Measurements from ENCODE around the gene WDR90.

The WDR90 gene

DNA sequence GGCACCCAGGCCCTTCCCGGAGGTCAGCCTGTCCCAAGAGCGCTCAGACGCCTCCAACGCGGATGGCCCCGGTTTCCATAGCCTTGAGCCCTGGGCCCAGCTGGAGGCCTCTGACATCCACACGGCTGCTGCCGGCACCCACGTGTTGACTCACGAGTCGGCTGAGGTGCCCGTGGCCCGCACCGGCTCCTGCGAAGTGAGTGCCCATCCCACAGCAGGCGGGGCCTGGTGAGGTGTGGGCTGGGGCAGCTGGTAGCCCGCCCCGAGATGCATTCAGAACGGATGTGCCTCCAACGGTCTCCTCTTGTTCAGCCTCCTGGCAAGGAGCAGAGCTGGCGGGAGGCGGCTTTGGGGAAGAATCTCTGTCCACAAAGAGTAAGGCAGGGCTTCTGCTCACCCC, 2.7 kb downstream of the WDR90 start:
- no peak for DNase-seq
- TF ChIP-seq CTCF (IDR thresholded peaks at IDR 0.05; ENCODE audit: low read depth, low read length): no peak
- H3K27ac ChIP-seq: no peak overlapping the region
- no peaks in the 10 kb centered on the region for H3K9me3 ChIP-seq (ENCODE audit: severe bottlenecking)
- peaks cover 55% of the 10 kb centered on the region for H3K36me3 ChIP-seq
- H3K4me3 ChIP-seq (ENCODE audit: low read depth, low read length): no peak overlapping the region
- no peaks in the 10 kb centered on the region for H3K27me3 ChIP-seq (ENCODE audit: insufficient read depth, low read depth, severe bottlenecking)

GRCh38 chr16:652454-653305, 3.5 kb downstream of the WDR90 start:
- Histone ChIP-seq H3K27me3 (ENCODE audit: insufficient read depth, low read depth, severe bottlenecking) (no peaks in the 10 kb centered on the region), H3K36me3 (peaks cover 63% of the 10 kb centered on the region), H3K4me3 (ENCODE audit: low read depth, low read length) (no peak overlapping the region), H3K9me3 (ENCODE audit: severe bottlenecking) (no peaks in the 10 kb centered on the region), H3K27ac (no peak overlapping the region)
- TF ChIP-seq CTCF (IDR thresholded peaks at IDR 0.05; ENCODE audit: low read depth, low read length): no peak
- DNase-seq: no peak

- H3K9me3 ChIP-seq (ENCODE audit: severe bottlenecking): no peaks in the 10 kb centered on the region
- DNase-seq: no peak
- H3K36me3 ChIP-seq: peaks cover 77% of the 10 kb centered on the region
- TF ChIP-seq CTCF (IDR thresholded peaks at IDR 0.05; ENCODE audit: low read depth, low read length): no peak
- no peaks in the 10 kb centered on the region for H3K27me3 ChIP-seq (ENCODE audit: insufficient read depth, low read depth, severe bottlenecking)
- no peak overlapping the region for H3K4me3 ChIP-seq (ENCODE audit: low read depth, low read length)
- no peak overlapping the region for H3K27ac ChIP-seq
Observed at GRCh38 chr16:654034-654433, 4.9 kb downstream of the WDR90 start.

DNA sequence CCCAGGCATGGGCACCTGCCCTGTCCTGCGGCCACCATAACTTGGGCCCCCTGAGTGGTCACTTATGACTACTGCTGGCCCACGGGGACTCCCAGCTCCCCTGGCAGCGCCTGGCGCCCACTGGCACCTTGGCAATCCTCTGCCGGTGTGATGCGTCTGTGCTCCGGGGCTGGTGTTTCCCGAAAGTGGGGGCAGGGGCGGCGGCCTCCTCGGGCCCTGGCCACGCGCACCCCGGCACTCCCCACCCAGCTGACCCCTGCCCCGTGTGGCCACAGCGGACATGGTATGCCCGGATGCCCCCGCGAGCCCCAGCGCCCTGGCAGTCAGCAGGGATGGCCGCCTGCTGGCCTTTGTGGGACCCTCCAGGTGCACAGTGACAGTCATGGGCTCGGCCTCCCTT, 8.3 kb downstream of the WDR90 start:
- Histone ChIP-seq H3K4me3 (ENCODE audit: low read depth, low read length) (no peak overlapping the region), H3K36me3 (peaks cover 84% of the 10 kb centered on the region), H3K27me3 (ENCODE audit: insufficient read depth, low read depth, severe bottlenecking) (no peaks in the 10 kb centered on the region), H3K27ac (no peak overlapping the region), H3K9me3 (ENCODE audit: severe bottlenecking) (no peaks in the 10 kb centered on the region)
- TF ChIP-seq CTCF (IDR thresholded peaks at IDR 0.05; ENCODE audit: low read depth, low read length): no peak
- DNase-seq: no peak

DNA sequence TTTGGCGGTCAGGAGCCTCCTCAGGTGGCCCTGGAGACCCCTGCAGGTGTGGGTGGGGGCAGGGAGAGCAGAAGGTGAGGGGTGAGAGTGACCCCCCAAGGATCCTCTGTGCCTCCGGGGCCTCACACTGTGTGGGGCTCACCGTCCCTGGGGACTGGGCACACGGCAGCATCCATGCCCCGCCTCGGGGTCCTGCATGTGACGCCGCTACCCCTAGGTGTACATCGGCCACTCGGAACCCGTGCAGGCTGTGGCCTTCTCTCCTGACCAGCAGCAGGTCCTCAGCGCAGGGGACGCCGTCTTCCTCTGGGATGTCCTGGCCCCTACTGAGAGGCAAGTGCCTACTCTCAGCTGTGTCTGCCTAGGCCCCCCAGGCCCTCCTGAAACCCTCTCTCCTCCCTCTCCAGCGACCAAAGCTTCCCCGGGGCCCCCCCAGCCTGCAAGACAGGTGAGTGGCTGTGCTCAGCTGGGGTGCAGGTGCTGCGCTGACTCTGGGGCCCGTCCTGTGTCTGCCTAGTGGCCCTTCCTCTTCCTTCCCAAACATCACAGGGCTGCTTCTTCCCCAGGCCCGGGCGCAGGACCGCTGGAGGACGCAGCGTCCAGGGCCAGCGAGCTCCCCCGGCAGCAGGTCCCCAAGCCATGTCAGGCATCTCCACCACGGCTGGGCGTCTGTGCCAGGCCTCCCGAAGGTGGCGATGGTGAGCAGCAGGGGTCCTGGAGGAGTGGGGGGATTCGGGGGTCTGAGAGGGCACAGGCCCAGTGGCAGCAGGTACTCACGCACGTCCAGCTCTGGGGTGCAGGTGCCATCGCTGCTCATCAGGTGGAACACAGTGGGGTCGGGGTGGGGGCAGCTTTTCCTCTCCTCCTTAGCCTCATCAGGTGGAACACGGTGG, 9.8 kb downstream of the WDR90 start:
- TF ChIP-seq CTCF (IDR thresholded peaks at IDR 0.05; ENCODE audit: low read depth, low read length): peak; percentile 23; the same call in 1 of the 2 replicates
- no peak overlapping the region for H3K4me3 ChIP-seq (ENCODE audit: low read depth, low read length)
- no peaks in the 10 kb centered on the region for H3K9me3 ChIP-seq (ENCODE audit: severe bottlenecking)
- peaks cover 78% of the 10 kb centered on the region for H3K36me3 ChIP-seq
- no peak overlapping the region for H3K27ac ChIP-seq
- no peaks in the 10 kb centered on the region for H3K27me3 ChIP-seq (ENCODE audit: insufficient read depth, low read depth, severe bottlenecking)
- DNase-seq: no peak
